Glutamatergic neuron (in vitro differentiated cells): ENCODE results near the gene ESYT2. TPM values are rescaled to one million over a fixed set of nuclear protein-coding genes. Genes with fewer than 3 reads are reported as not detected.

Experiments used
- DNase-seq: peaks from one replicate; pipeline ENCODE4 v3.0.0; 2022
- H3K27ac Mint-ChIP-seq: one replicate; pipeline ENCODE4 v1.8.0; 2020; ENCODE audit warnings: mild to moderate bottlenecking, mixed read lengths, inconsistent platforms; ENCODE audit not compliant: unreplicated experiment
- H3K27me3 Mint-ChIP-seq: one replicate; pipeline ENCODE4 v1.8.0; 2020; ENCODE audit warnings: mild to moderate bottlenecking, moderate library complexity, mixed read lengths, inconsistent platforms; ENCODE audit not compliant: unreplicated experiment
- H3K36me3 Mint-ChIP-seq: one replicate; pipeline ENCODE4 v1.8.0; 2020; ENCODE audit warnings: mild to moderate bottlenecking, mixed read lengths, inconsistent platforms; ENCODE audit not compliant: unreplicated experiment
- H3K4me1 Mint-ChIP-seq: one replicate; pipeline ENCODE4 v1.8.0; 2020; ENCODE audit warnings: mild to moderate bottlenecking, low read depth, mixed read lengths, inconsistent platforms; ENCODE audit not compliant: unreplicated experiment
- H3K4me3 Mint-ChIP-seq: one replicate; pipeline ENCODE4 v1.8.0; 2020; ENCODE audit warnings: mild to moderate bottlenecking, mixed read lengths, inconsistent platforms; ENCODE audit not compliant: unreplicated experiment
- H3K9me3 Mint-ChIP-seq: one replicate; pipeline ENCODE4 v1.8.0; 2020; ENCODE audit warnings: mild to moderate bottlenecking, moderate library complexity, mixed read lengths, inconsistent platforms; ENCODE audit not compliant: unreplicated experiment
- total RNA-seq: library from RNA; stranded (reverse); fragmentation: NEBNext Ultra II Directional; extraction: Animal tissue kit (Norgen Biotek cat#: 25700); gene quantifications from one replicate; pipeline ENCODE4 v1.2.1, GENCODE V29; 2021; ENCODE audit not compliant: unreplicated experiment
- TF ChIP-seq, protein P1 (sequence below): fragments of 200-600 bp; sonication (generic); IDR thresholded peaks from one replicate; pipeline ENCODE4 v1.5.0; 2021; ENCODE audit not compliant: partially characterized antibody, unreplicated experiment

The ESYT2 gene
- total RNA-seq, 1 donor from 2014 or later: 41.9 TPM

DNA sequence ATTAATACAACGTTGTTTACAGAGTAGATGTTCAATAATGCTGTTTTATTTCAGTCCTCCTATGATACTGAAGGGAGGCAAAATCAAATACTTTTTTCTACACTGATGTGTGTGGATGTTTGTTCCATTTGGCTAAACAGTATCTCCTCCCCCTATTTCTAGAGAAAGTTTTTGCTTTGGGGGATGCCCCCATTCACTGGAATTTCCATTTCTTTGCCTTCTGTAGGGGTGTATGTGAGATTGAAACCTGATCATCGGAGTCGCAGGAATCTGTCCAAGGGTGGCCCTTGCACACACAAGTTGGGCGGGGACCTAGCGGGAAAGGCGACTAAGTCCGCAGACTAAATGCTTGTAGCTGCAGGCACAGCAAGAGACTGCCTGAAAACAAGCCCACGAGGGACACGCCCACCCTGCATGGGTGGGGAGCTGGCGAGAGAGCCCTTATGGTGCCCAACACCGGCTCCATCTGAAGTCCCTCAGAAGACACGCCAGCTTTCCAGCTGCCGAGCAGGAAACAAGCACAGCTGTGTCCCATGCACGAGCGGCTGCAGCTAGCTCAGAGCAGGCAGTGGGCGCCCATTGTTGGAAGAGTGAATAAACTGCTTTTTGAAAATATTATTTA lies 58.0 kb downstream of the ESYT2 start:
- Mint-ChIP-seq H3K4me3 (no peak overlapping the region), H3K9me3 (no peaks in the 10 kb centered on the region), H3K27ac (no peak overlapping the region), H3K27me3 (no peaks in the 10 kb centered on the region), H3K4me1 (no peaks in the 10 kb centered on the region), H3K36me3 (no peaks in the 10 kb centered on the region)
- TF ChIP-seq, protein P1, sequence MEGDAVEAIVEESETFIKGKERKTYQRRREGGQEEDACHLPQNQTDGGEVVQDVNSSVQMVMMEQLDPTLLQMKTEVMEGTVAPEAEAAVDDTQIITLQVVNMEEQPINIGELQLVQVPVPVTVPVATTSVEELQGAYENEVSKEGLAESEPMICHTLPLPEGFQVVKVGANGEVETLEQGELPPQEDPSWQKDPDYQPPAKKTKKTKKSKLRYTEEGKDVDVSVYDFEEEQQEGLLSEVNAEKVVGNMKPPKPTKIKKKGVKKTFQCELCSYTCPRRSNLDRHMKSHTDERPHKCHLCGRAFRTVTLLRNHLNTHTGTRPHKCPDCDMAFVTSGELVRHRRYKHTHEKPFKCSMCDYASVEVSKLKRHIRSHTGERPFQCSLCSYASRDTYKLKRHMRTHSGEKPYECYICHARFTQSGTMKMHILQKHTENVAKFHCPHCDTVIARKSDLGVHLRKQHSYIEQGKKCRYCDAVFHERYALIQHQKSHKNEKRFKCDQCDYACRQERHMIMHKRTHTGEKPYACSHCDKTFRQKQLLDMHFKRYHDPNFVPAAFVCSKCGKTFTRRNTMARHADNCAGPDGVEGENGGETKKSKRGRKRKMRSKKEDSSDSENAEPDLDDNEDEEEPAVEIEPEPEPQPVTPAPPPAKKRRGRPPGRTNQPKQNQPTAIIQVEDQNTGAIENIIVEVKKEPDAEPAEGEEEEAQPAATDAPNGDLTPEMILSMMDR: no peak
- no peak for DNase-seq

DNA sequence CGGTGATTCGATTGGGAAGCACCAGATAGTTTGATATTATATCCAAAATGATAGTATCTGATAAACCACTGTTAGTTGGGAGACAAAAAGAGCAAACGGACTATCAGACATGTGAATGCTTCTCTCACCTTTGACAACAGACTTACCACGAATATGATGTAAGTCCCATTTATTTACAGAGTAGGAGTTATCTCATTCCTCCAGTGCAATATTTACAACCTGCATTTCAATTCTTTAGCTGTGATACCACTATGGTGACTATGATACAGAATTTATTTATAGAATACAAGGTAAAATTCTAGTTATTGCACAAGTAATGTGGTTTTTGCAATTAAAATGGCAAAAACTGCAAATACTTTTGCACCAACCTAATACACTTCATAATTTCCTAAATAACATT lies 61.6 kb downstream of the ESYT2 start:
- DNase-seq: no peak
- Mint-ChIP-seq H3K4me1 (no peaks in the 10 kb centered on the region), H3K27ac (no peak overlapping the region), H3K9me3 (no peaks in the 10 kb centered on the region), H3K4me3 (no peak overlapping the region), H3K36me3 (no peaks in the 10 kb centered on the region), H3K27me3 (no peaks in the 10 kb centered on the region)
- TF ChIP-seq, protein P1: no peak

DNA sequence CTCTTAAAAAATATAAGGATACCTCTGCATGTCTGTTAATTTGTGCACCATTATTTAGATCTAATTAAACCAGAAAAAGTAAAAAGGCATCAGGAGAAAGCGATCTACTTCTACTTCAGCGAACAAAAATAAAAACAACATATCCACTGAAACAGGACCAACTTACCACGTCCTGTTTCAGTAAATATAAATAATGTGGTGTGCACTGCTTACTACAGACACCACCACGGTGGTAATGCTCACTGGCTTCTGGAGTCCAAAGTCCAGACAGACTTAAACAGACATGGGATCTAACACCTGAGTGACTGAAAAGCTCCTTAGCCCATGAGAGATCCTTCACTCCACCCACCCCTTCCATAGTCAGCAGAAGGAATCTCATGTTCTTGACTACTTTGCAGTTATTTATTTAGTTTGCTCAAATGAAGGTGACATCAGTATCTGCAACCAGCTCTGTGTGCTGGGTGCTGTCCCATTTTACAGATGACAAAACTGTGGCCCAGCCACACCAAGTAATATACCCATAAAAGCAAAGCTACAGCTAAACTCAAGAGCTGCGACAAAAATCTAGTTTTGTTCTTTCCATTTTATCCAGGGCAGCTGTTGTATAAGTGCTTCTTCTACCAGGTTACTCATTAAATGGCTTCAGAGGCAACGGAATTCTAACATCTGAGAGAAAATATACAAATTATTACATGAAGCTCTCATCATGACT lies 62.6 kb downstream of the ESYT2 start:
- Mint-ChIP-seq H3K27ac (no peak overlapping the region), H3K27me3 (peaks cover 3% of the 10 kb centered on the region), H3K4me1 (no peaks in the 10 kb centered on the region), H3K9me3 (no peaks in the 10 kb centered on the region), H3K4me3 (no peak overlapping the region), H3K36me3 (no peaks in the 10 kb centered on the region)
- TF ChIP-seq, protein P1: no peak
- no peak for DNase-seq

DNA sequence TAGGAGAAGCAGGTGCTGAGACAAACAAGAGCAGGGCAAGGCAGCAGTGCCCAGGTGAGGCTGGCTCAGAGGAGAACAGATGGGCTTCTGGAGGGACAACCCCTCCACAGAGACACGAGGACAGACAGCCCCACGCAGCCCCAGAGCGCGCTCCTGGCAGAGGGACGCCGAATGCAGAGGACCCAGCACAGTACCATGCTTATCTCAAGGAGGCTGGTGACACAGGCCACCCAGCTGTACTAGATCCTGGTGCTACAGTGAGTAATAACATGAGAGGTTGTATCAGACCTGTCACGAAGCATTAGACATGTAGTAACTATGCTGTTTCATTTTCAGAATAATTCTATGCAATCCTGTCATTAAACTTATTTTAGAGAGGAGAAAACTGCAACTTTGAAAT lies 64.3 kb downstream of the ESYT2 start:
- H3K27me3 Mint-ChIP-seq: peaks cover 3% of the 10 kb centered on the region

More for the DNA sequence above, 64.3 kb downstream of the ESYT2 start:
- TF ChIP-seq, protein P1: no peak
- Mint-ChIP-seq H3K4me3 (no peak overlapping the region), H3K27ac (no peak overlapping the region), H3K36me3 (no peaks in the 10 kb centered on the region), H3K9me3 (peaks cover 3% of the 10 kb centered on the region), H3K4me1 (no peaks in the 10 kb centered on the region)
- no peak for DNase-seq
